Measurements from ENCODE around the gene NDUFA3. TPM values are rescaled to one million over a fixed set of nuclear protein-coding genes. Genes with fewer than 3 reads are reported as not detected.
"Not testable (repeated sequence)": the region's sequence is repeated elsewhere in the genome, so short reads cannot be mapped to it uniquely, and the experiment has no call there.

The NDUFA3 gene
- total RNA-seq, 1 donor from 2014 or later: 140 TPM

DNA sequence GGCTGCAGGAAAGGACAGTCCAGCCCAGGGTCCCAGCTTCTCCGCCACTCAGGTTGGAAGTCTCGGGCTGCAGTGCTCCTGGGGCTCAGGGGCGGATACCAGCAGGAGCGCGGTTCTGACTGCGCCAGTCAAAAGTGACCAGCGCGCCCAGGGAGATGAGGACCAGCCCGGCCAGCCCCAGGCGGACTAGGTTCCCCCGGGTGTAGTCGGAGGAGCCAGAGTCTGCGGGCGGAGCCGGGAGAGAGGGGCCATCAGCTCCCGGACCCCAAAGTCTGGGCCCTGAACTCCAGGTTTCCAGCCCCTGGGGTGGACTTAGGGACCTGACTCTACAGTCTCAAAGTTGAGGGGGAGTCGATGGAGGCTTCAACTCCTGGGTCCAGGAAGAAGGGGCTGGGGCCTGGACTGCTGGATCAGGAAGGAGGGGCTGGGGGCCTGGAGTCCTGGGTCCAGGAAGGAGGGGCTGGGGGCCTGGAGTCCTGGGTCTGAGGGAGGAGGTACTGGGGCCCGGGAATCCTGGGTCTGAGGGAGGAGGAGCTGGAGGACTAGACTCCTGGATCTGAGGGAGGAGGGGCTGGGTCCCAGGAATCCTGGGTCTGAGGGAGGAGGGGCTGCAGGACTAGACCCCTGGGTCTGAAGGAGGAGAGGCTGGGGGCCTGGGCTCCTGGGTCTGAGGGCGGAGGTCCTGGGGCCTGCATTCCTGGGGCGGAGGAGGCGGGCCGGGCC is 7.4 kb upstream of the NDUFA3 start:
- Mint-ChIP-seq H3K4me1 (ENCODE audit: unreplicated experiment) (no peaks in the 10 kb centered on the region), H3K9me3 (no peaks in the 10 kb centered on the region), H3K27me3 (peaks cover 51% of the 10 kb centered on the region), H3K36me3 (no peaks in the 10 kb centered on the region), H3K27ac (no peak overlapping the region), H3K4me3 (no peak overlapping the region)
- no peak for DNase-seq (ENCODE audit: extremely low spot score, unreplicated experiment)
- TF ChIP-seq, protein P1, sequence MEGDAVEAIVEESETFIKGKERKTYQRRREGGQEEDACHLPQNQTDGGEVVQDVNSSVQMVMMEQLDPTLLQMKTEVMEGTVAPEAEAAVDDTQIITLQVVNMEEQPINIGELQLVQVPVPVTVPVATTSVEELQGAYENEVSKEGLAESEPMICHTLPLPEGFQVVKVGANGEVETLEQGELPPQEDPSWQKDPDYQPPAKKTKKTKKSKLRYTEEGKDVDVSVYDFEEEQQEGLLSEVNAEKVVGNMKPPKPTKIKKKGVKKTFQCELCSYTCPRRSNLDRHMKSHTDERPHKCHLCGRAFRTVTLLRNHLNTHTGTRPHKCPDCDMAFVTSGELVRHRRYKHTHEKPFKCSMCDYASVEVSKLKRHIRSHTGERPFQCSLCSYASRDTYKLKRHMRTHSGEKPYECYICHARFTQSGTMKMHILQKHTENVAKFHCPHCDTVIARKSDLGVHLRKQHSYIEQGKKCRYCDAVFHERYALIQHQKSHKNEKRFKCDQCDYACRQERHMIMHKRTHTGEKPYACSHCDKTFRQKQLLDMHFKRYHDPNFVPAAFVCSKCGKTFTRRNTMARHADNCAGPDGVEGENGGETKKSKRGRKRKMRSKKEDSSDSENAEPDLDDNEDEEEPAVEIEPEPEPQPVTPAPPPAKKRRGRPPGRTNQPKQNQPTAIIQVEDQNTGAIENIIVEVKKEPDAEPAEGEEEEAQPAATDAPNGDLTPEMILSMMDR (conservative IDR thresholded peaks at IDR 0.05): no peak

DNA sequence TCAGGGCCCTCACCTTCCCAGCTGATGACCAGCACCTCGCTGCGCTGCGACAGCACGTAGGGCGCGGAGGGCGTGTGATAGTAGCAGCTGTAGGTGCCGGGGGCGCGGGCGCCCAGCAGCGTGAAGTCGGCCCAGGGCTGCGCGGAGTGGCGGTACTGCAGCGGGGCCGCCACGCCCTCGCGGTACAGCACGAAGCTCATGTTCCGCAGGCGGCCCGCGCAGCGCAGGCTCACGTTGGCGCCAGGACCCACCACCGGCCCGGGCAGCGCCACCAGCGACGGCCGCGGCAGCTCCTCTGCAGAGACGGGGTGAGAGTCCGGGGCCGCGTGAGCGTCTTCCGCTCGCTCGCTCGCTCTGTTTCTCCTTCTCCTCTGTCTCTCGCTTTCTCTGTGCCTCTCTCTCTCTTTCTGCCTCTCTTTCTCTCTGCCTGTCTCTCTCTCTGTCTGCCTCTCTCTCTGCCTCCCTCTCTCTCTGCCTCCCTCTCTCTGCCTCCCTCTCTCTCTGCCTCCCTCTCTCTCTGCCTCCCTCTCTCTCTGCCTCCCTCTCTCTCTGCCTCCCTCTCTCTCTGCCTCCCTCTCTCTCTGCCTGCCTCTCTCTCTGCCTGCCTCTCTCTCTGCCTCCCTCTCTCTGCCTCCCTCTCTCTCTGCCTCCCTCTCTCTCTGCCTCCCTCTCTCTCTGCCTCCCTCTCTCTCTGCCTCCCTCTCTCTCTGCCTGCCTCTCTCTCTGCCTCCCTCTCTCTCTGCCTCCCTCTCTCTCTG is 6.6 kb upstream of the NDUFA3 start:
- TF ChIP-seq, protein P1 (conservative IDR thresholded peaks at IDR 0.05): peak; percentile 24
- not testable (repeated sequence) for DNase-seq (ENCODE audit: extremely low spot score, unreplicated experiment); H3K27ac Mint-ChIP-seq; H3K36me3 Mint-ChIP-seq; H3K4me1 Mint-ChIP-seq (ENCODE audit: unreplicated experiment); H3K9me3 Mint-ChIP-seq
- Mint-ChIP-seq H3K27me3 (peaks cover 51% of the 10 kb centered on the region), H3K4me3 (peak overlapping the region; percentile 75)

DNA sequence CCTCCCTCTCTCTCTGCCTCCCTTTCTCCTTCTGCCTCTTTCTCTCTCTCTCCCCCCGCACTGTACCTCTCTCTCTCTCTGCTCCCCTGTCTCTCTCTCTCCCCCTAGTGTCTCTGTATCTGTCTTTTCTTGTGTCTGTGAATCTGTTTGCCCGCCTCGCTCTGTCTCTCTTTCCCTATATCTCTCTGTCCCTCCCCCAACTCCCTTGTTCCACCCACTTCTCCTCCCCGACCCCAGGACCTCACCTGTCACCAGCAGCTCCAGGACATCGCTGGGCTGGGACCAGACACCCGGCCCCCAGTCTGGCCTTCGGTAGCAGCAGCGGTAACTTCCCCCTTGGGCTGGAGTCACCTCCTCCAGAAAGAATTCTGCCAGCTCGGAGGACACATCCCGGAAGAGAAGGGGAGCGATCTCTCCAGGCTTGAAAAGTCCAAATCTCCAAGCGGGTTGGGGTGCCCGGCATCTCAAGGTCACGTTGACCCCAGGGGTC is 6.0 kb upstream of the NDUFA3 start:
- peak overlapping the region; percentile 70 for H3K4me3 Mint-ChIP-seq
- DNase-seq (ENCODE audit: extremely low spot score, unreplicated experiment): no peak

DNA sequence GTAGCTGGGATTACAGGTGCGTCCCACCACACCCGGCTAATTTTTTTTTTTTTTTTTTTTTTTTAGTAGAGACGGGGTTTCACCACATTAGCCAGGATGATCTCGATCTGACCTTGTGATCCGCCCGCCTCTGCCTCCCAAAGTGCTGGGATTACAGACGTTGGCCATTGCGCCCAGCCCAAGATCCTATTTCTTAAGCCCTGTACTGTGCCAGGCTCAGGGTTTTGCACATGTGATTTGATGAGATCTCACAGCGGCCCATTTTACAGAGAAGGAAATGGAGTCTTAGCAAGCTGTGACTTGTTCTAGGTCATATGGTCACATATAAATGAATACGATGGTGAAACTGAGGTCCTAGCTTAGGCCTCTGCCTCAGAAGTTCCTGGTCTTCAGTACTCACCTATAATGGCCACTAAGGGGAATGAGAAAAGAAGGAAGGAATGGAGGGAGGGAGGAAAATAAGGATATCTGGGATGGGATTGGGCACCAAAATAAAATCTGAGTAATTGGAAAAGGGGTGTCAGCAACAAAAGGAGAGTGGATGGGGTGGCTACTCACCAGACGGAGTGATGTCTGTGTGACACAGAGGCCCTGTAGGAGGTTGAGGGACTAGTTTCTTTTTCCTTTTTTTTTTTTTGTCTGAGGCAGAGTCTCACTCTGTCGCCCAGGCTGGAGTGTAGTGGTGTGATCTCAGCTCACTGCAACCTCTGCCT is 3.3 kb upstream of the NDUFA3 start:
- DNase-seq (ENCODE audit: extremely low spot score, unreplicated experiment): no peak
- Mint-ChIP-seq H3K4me3 (no peak overlapping the region), H3K9me3 (no peaks in the 10 kb centered on the region), H3K4me1 (ENCODE audit: unreplicated experiment) (peaks cover 6% of the 10 kb centered on the region), H3K36me3 (no peaks in the 10 kb centered on the region), H3K27me3 (peaks cover 42% of the 10 kb centered on the region), H3K27ac (no peak overlapping the region)
- TF ChIP-seq, protein P1 (conservative IDR thresholded peaks at IDR 0.05): no peak

More for the DNA sequence above, 6.0 kb upstream of the NDUFA3 start:
- Mint-ChIP-seq H3K4me1 (ENCODE audit: unreplicated experiment) (no peaks in the 10 kb centered on the region), H3K36me3 (no peaks in the 10 kb centered on the region), H3K27me3 (peaks cover 47% of the 10 kb centered on the region), H3K9me3 (no peaks in the 10 kb centered on the region), H3K27ac (no peak overlapping the region)
- TF ChIP-seq, protein P1 (conservative IDR thresholded peaks at IDR 0.05): no peak

DNA sequence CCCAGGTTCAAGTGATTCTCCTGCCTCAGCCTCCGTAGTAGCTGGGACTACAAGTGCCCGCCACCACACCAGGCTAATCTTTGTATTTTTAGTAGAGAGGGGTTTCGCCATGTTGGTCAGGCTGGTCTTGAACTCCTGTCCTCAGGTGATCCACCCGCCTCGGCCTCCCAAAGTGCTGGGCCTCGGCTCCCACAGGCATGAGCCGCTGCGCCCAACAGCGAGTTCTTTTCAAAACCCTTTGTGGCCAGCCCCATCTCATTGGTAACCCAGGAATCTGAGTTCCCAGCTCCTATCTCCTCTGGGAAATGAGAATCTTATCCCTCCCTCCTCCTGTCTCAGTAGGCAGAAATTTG is 2.8 kb upstream of the NDUFA3 start:
- not testable (repeated sequence) for H3K4me3 Mint-ChIP-seq; H3K27ac Mint-ChIP-seq; H3K36me3 Mint-ChIP-seq; H3K9me3 Mint-ChIP-seq; H3K4me1 Mint-ChIP-seq (ENCODE audit: unreplicated experiment); DNase-seq (ENCODE audit: extremely low spot score, unreplicated experiment)
- H3K27me3 Mint-ChIP-seq: peaks cover 37% of the 10 kb centered on the region

Measured in type B pancreatic cell (in vitro differentiated cells).